K562 (cell line): ENCODE measurements around the gene TTC28. TPM values are rescaled to one million over a fixed set of nuclear protein-coding genes. Genes with fewer than 3 reads are reported as not detected.

Experiments
- ATAC-seq: fragments of 200-7000 bp; cut with Tn5 transposase; 3 replicates; pipeline ENCODE4 v1.9.1; 2020; ENCODE audit warnings: moderate library complexity
- BruUV-seq: library from RNA; stranded (reverse); fragments of 400-500 nt; replicated peaks from 2 replicates; lab custom pipeline; 2021; lab: Mats Ljungman, UMichigan
- CTCF ChIA-PET: fragments of 300-600 bp; formaldehyde crosslinking; extraction: SDS; loops from one replicate; lab custom pipeline; 2021; ENCODE audit warnings: low intra/inter-chr PET ratio; lab: Yijun Ruan, JAX
- POLR2A ChIA-PET: fragments of 300-600, 350-650 bp; sonication (Branson Sonifier 250); formaldehyde crosslinking; extraction: SDS; loops from one replicate; lab custom pipeline; 2021; ENCODE audit warnings: antibody characterized with exemption, inconsistent platforms; lab: Yijun Ruan, JAX
- DNase-seq, 4 experiments: peaks; one replicate each; pipeline versions ENCODE4 v3.0.0 to v3.0.0-alpha.2; 2011 to 2018; ENCODE audit warnings: low spot score in 3 of 4, mixed read lengths in 3 of 4; ENCODE audit errors: extremely low read depth in 1 of 4
- FAIRE-seq: peaks from 2 replicates; lab custom pipeline; 2011; peaks lifted over from hg19 to GRCh38; lab: Jason Lieb, UNC
- H2AFZ ChIP-seq: 2 replicates; pipeline ENCODE4 v1.6.0; 2011; ENCODE audit warnings: low read depth, low read length, control low read depth, inconsistent platforms
- H3K27ac ChIP-seq: fragments of 200-600 bp; 3 replicates; pipeline ENCODE4 v1.8.0; 2011; ENCODE audit warnings: low read depth, mild to moderate bottlenecking, control low read depth, inconsistent platforms, low read length, moderate library complexity, mixed read lengths; ENCODE audit errors: extremely low read depth
- H3K27me3 ChIP-seq, 2 experiments: fragments of 300-600 bp in 1 of 2; 2 replicates in 1 of 2; 3 replicates in 1 of 2; pipeline versions ENCODE4 v1.6.0 to v1.8.0; 2011; ENCODE audit warnings: inconsistent platforms in 2 of 2, low read length in 2 of 2, mild to moderate bottlenecking in 1 of 2, mixed read lengths in 1 of 2, moderate library complexity in 1 of 2; ENCODE audit not compliant: control insufficient read depth in 2 of 2, insufficient read depth in 2 of 2
- H3K36me3 ChIP-seq: fragments of 300-600 bp; 3 replicates; pipeline ENCODE4 v1.8.0; 2011; ENCODE audit warnings: mild to moderate bottlenecking, low read length, inconsistent platforms; ENCODE audit not compliant: control insufficient read depth, insufficient read depth
- H3K4me1 ChIP-seq, 2 experiments: fragments of 200-600 bp in 1 of 2; replicated peaks in 1 of 2; 2 replicates in 1 of 2; 3 replicates in 1 of 2; pipeline versions ENCODE4 v1.5.1 to v1.8.0; 2011; ENCODE audit warnings: inconsistent platforms in 2 of 2, low read length in 2 of 2, mild to moderate bottlenecking in 1 of 2, mixed read lengths in 1 of 2, moderate library complexity in 1 of 2; ENCODE audit not compliant: control insufficient read depth in 2 of 2, insufficient read depth in 2 of 2
- H3K4me2 ChIP-seq: 2 replicates; pipeline ENCODE4 v1.6.1; 2011; ENCODE audit warnings: low read length, control low read depth, inconsistent platforms, mixed read lengths; ENCODE audit not compliant: insufficient read depth
- H3K4me3 ChIP-seq: fragments of 200-600 bp; sonication (generic), shearing (Covaris generic); 2 replicates; pipeline ENCODE4 v1.5.1; 2016; ENCODE audit warnings: control low read depth, inconsistent platforms
- H3K79me2 ChIP-seq: fragments of 200-600 bp; 3 replicates; pipeline ENCODE4 v1.8.0; 2011; ENCODE audit warnings: low read length, inconsistent platforms; ENCODE audit not compliant: control insufficient read depth, insufficient read depth
- H3K9ac ChIP-seq, 2 experiments: 2 replicates each; pipeline versions ENCODE4 v1.6.0 to v1.6.1; 2011; ENCODE audit warnings: low read depth in 2 of 2, low read length in 2 of 2, control low read depth in 1 of 2, inconsistent platforms in 1 of 2, mild to moderate bottlenecking in 1 of 2, mixed read lengths in 1 of 2; ENCODE audit not compliant: insufficient read depth in 1 of 2
- H3K9me1 ChIP-seq: one replicate; pipeline ENCODE4 v1.6.0; 2011; ENCODE audit warnings: inconsistent platforms, mild to moderate bottlenecking, low read length, moderate library complexity; ENCODE audit not compliant: control insufficient read depth, insufficient read depth
- H3K9me3 ChIP-seq: replicated peaks from 2 replicates; pipeline ENCODE4 v1.5.1; 2011; ENCODE audit warnings: low read depth, low read length, inconsistent platforms; ENCODE audit not compliant: control insufficient read depth, insufficient read depth
- H4K20me1 ChIP-seq: replicated peaks from 2 replicates; pipeline ENCODE4 v1.6.1; 2011; ENCODE audit warnings: low read length, inconsistent platforms, mixed read lengths; ENCODE audit not compliant: control insufficient read depth, insufficient read depth
- ERF ChIP-seq: fragments of 450-650 bp; formaldehyde crosslinking; IDR thresholded peaks from 2 replicates; pipeline ENCODE4 v1.4.0; 2020; ENCODE audit warnings: mild to moderate bottlenecking, mixed read lengths
- ESRRA ChIP-seq: fragments of 450-650 bp; IDR thresholded peaks from 2 replicates; pipeline ENCODE4 v1.6.1; 2014; ENCODE audit warnings: low read depth, mild to moderate bottlenecking, moderate library complexity, borderline replicate concordance
- FOXA1 ChIP-seq: fragments of 450-650 bp; IDR thresholded peaks from 2 replicates; pipeline ENCODE4 v1.6.1; 2016; ENCODE audit warnings: mild to moderate bottlenecking, borderline replicate concordance
- IRF1 ChIP-seq: sonication (generic); formaldehyde crosslinking; IDR thresholded peaks from 2 replicates; pipeline ENCODE4 v1.8.0; 2022; ENCODE audit warnings: missing genetic modification reagents, mild to moderate bottlenecking, borderline replicate concordance
- KLF6 ChIP-seq: fragments of 250-450 bp; sonication (Bioruptor Pico); IDR thresholded peaks from 2 replicates; pipeline ENCODE4 v1.4.0; 2020; ENCODE audit warnings: mild to moderate bottlenecking, moderate library complexity, borderline replicate concordance
- MLX ChIP-seq, 2 experiments: fragments of 450-650 bp in 1 of 2; sonication (generic) in 1 of 2; formaldehyde crosslinking; conservative IDR thresholded peaks; 2 replicates each; pipeline versions ENCODE4 v1.4.0 to v1.8.1; 2020 to 2022; ENCODE audit warnings: mild to moderate bottlenecking in 1 of 2, missing genetic modification reagents in 1 of 2
- MYNN ChIP-seq, 2 experiments: sonication (generic); formaldehyde crosslinking in 1 of 2; IDR thresholded peaks; 2 replicates each; pipeline versions ENCODE4 v1.5.0 to v1.6.1; 2016 to 2020; ENCODE audit warnings: antibody characterized with exemption in 1 of 2, missing genetic modification reagents in 1 of 2
- NRF1 ChIP-seq, 2 experiments: fragments of 450-650 bp; IDR thresholded peaks in 1 of 2; conservative IDR thresholded peaks in 1 of 2; 2 replicates each; pipeline ENCODE4 v1.6.1; 2014; ENCODE audit warnings: mild to moderate bottlenecking in 2 of 2
- SAFB ChIP-seq: fragments of 200-400 bp; formaldehyde crosslinking; IDR thresholded peaks from 2 replicates; pipeline ENCODE4 v1.6.1; 2017; ENCODE audit warnings: low read depth, low read length, borderline replicate concordance
- TFAP4 ChIP-seq: sonication (generic); formaldehyde crosslinking; IDR thresholded peaks from 2 replicates; pipeline ENCODE4 v1.8.0; 2022; ENCODE audit warnings: missing genetic modification reagents, mild to moderate bottlenecking, moderate library complexity, borderline replicate concordance
- VEZF1 ChIP-seq: fragments of 200-800 bp; sonication (Bioruptor generic); IDR thresholded peaks from 2 replicates; pipeline ENCODE4 v1.6.1; 2017; ENCODE audit warnings: missing genetic modification characterization, missing compliant biosample characterization
- ZNF165 ChIP-seq: fragments of 250-450 bp; sonication (Bioruptor Pico); IDR thresholded peaks from 2 replicates; pipeline ENCODE4 v1.4.0; 2020; ENCODE audit warnings: borderline replicate concordance
- ZNF175 ChIP-seq: fragments of 200-800 bp; sonication (Bioruptor generic); IDR thresholded peaks from 2 replicates; pipeline ENCODE4 v1.6.1; 2016; ENCODE audit warnings: low read depth, mild to moderate bottlenecking, missing genetic modification characterization, missing compliant biosample characterization
- ZNF740 ChIP-seq, 3 experiments: fragments of 200-800 bp in 1 of 3; sonication (Bioruptor generic) in 1 of 3; sonication (generic) in 1 of 3; formaldehyde crosslinking in 1 of 3; IDR thresholded peaks; 2 replicates each; pipeline versions ENCODE4 v1.6.1 to v1.8.0; 2016 to 2022; ENCODE audit warnings: mild to moderate bottlenecking in 2 of 3, missing compliant biosample characterization in 2 of 3, missing genetic modification characterization in 2 of 3, missing genetic modification reagents in 1 of 3
- WGBS: fragments of 100-300 bp; shearing (Covaris generic); methylation state at CpG from one replicate; pipeline ENCODE4 v1.1.6; 2016; ENCODE audit warnings: low coverage, mixed read lengths; ENCODE audit not compliant: insufficient coverage; ENCODE audit errors: missing lambda C conversion rate; 5-methylcytosine and 5-hydroxymethylcytosine counted together
- in situ Hi-C: fragments of 300-500 bp; cut with MboI; formaldehyde crosslinking; loops from 4 replicates; pipeline ENCODE4 v1.15.0; 2018; ENCODE audit warnings: inconsistent platforms, mixed read lengths
- intact Hi-C: fragments of 100-400 bp; cut with micrococcal nuclease; formaldehyde crosslinking; loops from 2 replicates; pipeline ENCODE4 v1.14.2; 2022
- polyA plus RNA-seq, 8 experiments: library from polyadenylated mRNA; depleted of rRNA in 4 of 8; stranded (reverse) in 5 of 8; unstranded in 3 of 8; fragments of >200 nt; fragmentation: Nextera tagmentation in 2 of 8; fragmentation: Illumina TruSeq in 1 of 8; extraction: Ambion mirVana in 2 of 8; extraction: Trizol in 1 of 8; gene quantifications; 2 replicates each; pipeline versions ENCODE4 v1.2.1 to v1.2.3, GENCODE V29; 2011 to 2014; ENCODE audit warnings: inconsistent platforms in 1 of 8, missing spikeins in 1 of 8
- total RNA-seq, 7 experiments: library from RNA; depleted of rRNA in 6 of 7; stranded (reverse); fragments of >200 nt in 6 of 7; fragmentation: Illumina TruSeq in 2 of 7; extraction: Trizol in 2 of 7; gene quantifications; 2 replicates each; pipeline versions ENCODE4 v1.2.1 to v1.2.3, GENCODE V29; 2011 to 2021; ENCODE audit warnings: low replicate concordance in 1 of 7

Gene TTC28
- total and polyA plus RNA-seq, 9 of the 15 experiments (the other 6 are each of a cell fraction or from before 2014, with no cell fraction given) = 0.22 to 10.7 (median 3.1) TPM

- 44% methylated on average over 2 of the region's 2 CpGs for WGBS
- Histone ChIP-seq H3K9ac (no peak overlapping the region), H3K27me3 (no peaks in the 10 kb centered on the region), H3K4me2 (no peak overlapping the region), H2AFZ (no peak overlapping the region), H3K9me1 (no peaks in the 10 kb centered on the region), H3K4me1 (peaks cover 0 to 1% of the 10 kb centered on the region in 2 experiments; a peak in 1 of 5 replicates), H4K20me1 (no peaks in the 10 kb centered on the region), H3K36me3 (no peaks in the 10 kb centered on the region), H3K79me2 (no peaks in the 10 kb centered on the region), H3K27ac (no peak overlapping the region), H3K4me3 (no peak overlapping the region), H3K9me3 (no peaks in the 10 kb centered on the region)
- POLR2A ChIA-PET = no interaction called here
- intact Hi-C loops (loop anchor here (1.0 to 10.0 kb wide), 5 partner anchors 152 to 574 kb away; no protein-coding TSS in a partner anchor), in situ Hi-C loops (loop anchor here (10.0 to 25.0 kb wide), 2 partner anchors 569 to 707 kb away; no protein-coding TSS in a partner anchor)
- DNase-seq = no peak
- BruUV-seq = no TSS peak
- CTCF ChIA-PET = interaction anchor here (0.5 to 2.6 kb wide), 6 partner anchors 23 to 574 kb away, joined by 3 to 29 read pairs (median 4); no protein-coding TSS in a partner anchor
- peak; percentile 44 for ATAC-seq
- no peak for FAIRE-seq
- TF ChIP-seq TFAP4 (CRISPR knock-in tag) (no peak), ESRRA (no peak), IRF1 (no peak), NRF1 (conservative IDR thresholded peaks at IDR 0.05 in 1 of 2, IDR thresholded peaks at IDR 0.05 in 1 of 2) (no peak), ERF (CRISPR knock-in tag) (no peak), MYNN (IDR thresholded peaks at IDR 0.05) (no peak), MYNN (CRISPR knock-in tag; IDR thresholded peaks at IDR 0.05) (no peak), KLF6 (CRISPR knock-in tag) (no peak), ZNF165 (CRISPR knock-in tag) (no peak), MLX (CRISPR knock-in tag; conservative IDR thresholded peaks at IDR 0.05) (no peak), ZNF740 (CRISPR knock-in tag; IDR thresholded peaks at IDR 0.05) (no peak), ZNF740 (tag; IDR thresholded peaks at IDR 0.05) (no peak), SAFB (no peak), ZNF175 (CRISPR knock-in tag) (no peak), FOXA1 (no peak), VEZF1 (no peak)
Measured at GRCh38 chr22:28594076-28594796, 85.4 kb downstream of the TTC28 start.
